T-helper 2 cell treated with Interferon-gamma antibody and Interleukin-4, amounts not matched to agents 100 ng/mL and 5 ng/mL, for 36 hours (primary cell): ENCODE measurements around the gene KCNA2. TPM values are rescaled to one million over a fixed set of nuclear protein-coding genes. Genes with fewer than 3 reads are reported as not detected.

Source experiments
- intact Hi-C: fragments of 100-400 bp; cut with micrococcal nuclease; formaldehyde crosslinking; loops from one replicate; pipeline ENCODE4 v1.15.1; 2023
- total RNA-seq: library from RNA; stranded (reverse); gene quantifications from 2 replicates; pipeline ENCODE4 v1.2.3, GENCODE V29; 2022

KCNA2 gene
- total RNA-seq, 1 donor from 2014 or later, result 1.8 TPM

GRCh38 chr1:110605446-110605845 lies 712 bp downstream of the KCNA2 start:
- intact Hi-C loops, result no loop called here

- intact Hi-C loops, result no loop called here
These were observed 1.5 kb downstream of the KCNA2 start for GRCh38 chr1:110604586-110605148.

GRCh38 chr1:110603058-110603457 lies 3.1 kb downstream of the KCNA2 start:
- intact Hi-C loops, result no loop called here

- intact Hi-C loops, result no loop called here
These were observed 3.7 kb downstream of the KCNA2 start for GRCh38 chr1:110602466-110602865.

- intact Hi-C loops, result no loop called here
These were observed 4.8 kb downstream of the KCNA2 start for GRCh38 chr1:110601332-110601731.

- intact Hi-C loops, result no loop called here
These were observed 5.4 kb downstream of the KCNA2 start for GRCh38 chr1:110600716-110601115.

- intact Hi-C loops, result no loop called here
These were observed 8.2 kb downstream of the KCNA2 start for GRCh38 chr1:110597966-110598365.

GRCh38 chr1:110596312-110596711 lies 9.8 kb downstream of the KCNA2 start:
- intact Hi-C loops, result no loop called here

GRCh38 chr1:110595353-110595710 lies 10.8 kb downstream of the KCNA2 start:
- intact Hi-C loops, result no loop called here

- intact Hi-C loops, result no loop called here
These were observed 11.5 kb downstream of the KCNA2 start for GRCh38 chr1:110594456-110595352.

- intact Hi-C loops, result no loop called here
These were observed 12.3 kb downstream of the KCNA2 start for GRCh38 chr1:110593902-110594301.

- intact Hi-C loops, result no loop called here
These were observed 14.2 kb downstream of the KCNA2 start for GRCh38 chr1:110591956-110592355.

- intact Hi-C loops, result no loop called here
These were observed 17.2 kb downstream of the KCNA2 start for GRCh38 chr1:110588991-110589390.

- intact Hi-C loops, result no loop called here
These were observed 17.7 kb downstream of the KCNA2 start for GRCh38 chr1:110588486-110588885.

GRCh38 chr1:110587906-110588305 lies 18.3 kb downstream of the KCNA2 start:
- intact Hi-C loops, result no loop called here

GRCh38 chr1:110585481-110585880 lies 20.7 kb downstream of the KCNA2 start:
- intact Hi-C loops, result no loop called here

GRCh38 chr1:110584045-110584444 lies 22.1 kb downstream of the KCNA2 start:
- intact Hi-C loops, result no loop called here

- intact Hi-C loops, result no loop called here
These were observed 22.7 kb downstream of the KCNA2 start for GRCh38 chr1:110583505-110583904.

GRCh38 chr1:110582378-110582777 lies 23.8 kb downstream of the KCNA2 start:
- intact Hi-C loops, result no loop called here

GRCh38 chr1:110581682-110582145 lies 24.4 kb downstream of the KCNA2 start:
- intact Hi-C loops, result no loop called here

GRCh38 chr1:110580244-110580643 lies 25.9 kb downstream of the KCNA2 start:
- intact Hi-C loops, result no loop called here

GRCh38 chr1:110579460-110579859 lies 26.7 kb downstream of the KCNA2 start:
- intact Hi-C loops, result no loop called here

- intact Hi-C loops, result no loop called here
These were observed 29.7 kb downstream of the KCNA2 start for GRCh38 chr1:110576441-110576840.
